GM12891 (cell line): ENCODE data around the gene UBAP1L.

Experiments used
- PAX5 ChIP-seq: IDR thresholded peaks from 2 replicates; pipeline ENCODE4 v1.6.1; 2011; ENCODE audit warnings: low read length, moderate library complexity, mild to moderate bottlenecking; ENCODE audit not compliant: insufficient read depth, severe bottlenecking
- POLR2A ChIP-seq: IDR thresholded peaks from 2 replicates; pipeline ENCODE4 v1.6.1; 2011; ENCODE audit warnings: low read depth, low read length, control low read depth
- POLR2AphosphoS5 ChIP-seq: IDR thresholded peaks from 2 replicates; pipeline ENCODE4 v1.6.1; 2011; ENCODE audit warnings: low read depth, low read length, control low read depth
- POU2F2 ChIP-seq: IDR thresholded peaks from 2 replicates; pipeline ENCODE4 v1.6.1; 2011; ENCODE audit warnings: low read depth, mild to moderate bottlenecking, control low read depth, low read length, moderate library complexity
- SPI1 ChIP-seq: IDR thresholded peaks from 2 replicates; pipeline ENCODE4 v1.6.1; 2011; ENCODE audit warnings: low read depth, low read length, control low read depth
- TAF1 ChIP-seq: IDR thresholded peaks from 2 replicates; pipeline ENCODE4 v1.6.1; 2011; ENCODE audit warnings: low read depth, low read length, control low read depth

- TF ChIP-seq SPI1, result no peak
- no peak for TF ChIP-seq POLR2A
- TF ChIP-seq POLR2AphosphoS5, result no peak
- no peak for TF ChIP-seq TAF1
- TF ChIP-seq PAX5, result no peak
- no peak for TF ChIP-seq POU2F2
These were observed 70.1 kb downstream of the UBAP1L start, which contains the start of gene SLC51B for GRCh38 chr15:65044724-65045481.
